Stimulated activated CD8-positive, alpha-beta memory T cell treated with anti-CD3 and anti-CD28 coated beads, Interleukin-12 subunit alpha, Interleukin-12 subunit beta, amount 100 ng/mL, for 1 hour (primary cell): ENCODE results near the gene OPN1SW.

Source experiments
- DNase-seq: peaks from one replicate; pipeline ENCODE4 v3.0.0-alpha.2; 2020; ENCODE audit warnings: low read depth

The OPN1SW gene

DNA sequence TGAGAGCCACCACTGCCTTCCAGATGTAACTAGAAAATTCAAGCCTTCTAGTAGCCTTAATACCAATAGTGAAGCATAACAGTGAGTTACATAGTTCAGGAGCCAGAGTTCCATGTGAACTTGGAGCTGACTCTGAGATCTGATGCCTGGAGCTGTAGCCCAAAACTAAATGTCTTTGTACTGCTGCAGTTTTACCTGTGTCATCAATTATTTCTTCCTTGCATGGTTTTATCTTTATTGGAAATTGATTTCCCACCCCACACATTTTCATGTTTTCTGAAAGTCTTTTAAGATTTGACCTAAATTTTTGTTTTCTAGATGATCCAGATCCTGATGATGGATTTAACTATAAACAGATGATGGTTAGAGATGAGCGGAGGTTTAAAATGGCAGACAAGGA lies 17.0 kb downstream of the OPN1SW start:
- DNase-seq: no peak

DNA sequence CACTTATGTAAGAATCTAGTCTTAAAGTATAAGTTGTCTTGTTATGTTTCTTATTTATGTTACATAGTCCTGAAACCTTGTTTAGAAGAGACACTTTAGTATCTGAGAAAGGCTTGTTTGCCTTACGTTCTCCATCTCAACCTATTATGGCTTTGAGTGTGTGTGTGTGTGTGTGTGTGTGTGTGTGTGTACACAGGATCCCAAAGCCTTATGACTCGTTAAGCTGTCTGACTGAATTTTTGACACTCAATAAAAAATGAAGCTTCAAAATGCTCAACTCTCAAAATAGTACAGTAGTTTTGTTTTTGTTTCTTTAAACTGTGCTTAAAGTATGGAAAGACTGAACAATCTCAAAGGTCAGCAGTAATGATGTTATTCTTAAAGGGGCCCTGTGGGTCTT lies 18.4 kb downstream of the OPN1SW start:
- no peak for DNase-seq

GRCh38 chr7:128755819-128756476 lies 19.6 kb downstream of the OPN1SW start:
- no peak for DNase-seq

DNA sequence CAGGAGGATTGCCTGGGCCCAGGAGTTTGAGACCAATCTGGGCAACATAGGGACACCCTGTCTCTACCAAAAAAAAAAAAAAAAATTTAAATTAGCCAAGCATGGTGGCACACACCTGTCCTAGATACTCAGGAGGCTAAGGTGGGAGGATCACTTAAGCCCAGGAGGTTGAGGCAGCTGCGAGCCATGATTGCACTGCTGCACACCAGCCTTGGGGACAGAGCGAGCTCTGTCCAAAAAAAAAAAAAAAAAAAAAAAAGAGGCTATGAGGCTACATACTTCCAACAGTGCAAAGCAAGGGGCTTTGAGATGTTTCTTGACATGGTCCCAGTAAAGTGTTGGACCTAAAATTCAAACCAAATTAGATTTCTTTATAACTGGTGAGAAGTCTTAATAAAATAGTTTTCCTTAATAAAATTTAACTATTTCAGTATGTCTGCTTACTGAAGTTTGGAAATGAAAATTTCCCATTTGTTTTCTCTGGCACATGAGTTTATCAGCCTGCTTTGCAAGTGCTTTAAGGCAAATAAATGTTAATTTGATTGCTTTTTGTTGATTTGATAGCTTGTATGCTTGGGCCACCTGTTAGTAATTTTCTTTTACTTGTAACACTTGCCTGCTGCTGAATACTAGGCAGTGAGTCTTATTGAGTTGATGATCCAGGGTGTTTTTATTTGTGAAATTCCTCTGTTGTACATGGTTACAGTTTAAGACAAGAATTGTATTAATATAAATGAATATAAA lies 20.3 kb downstream of the OPN1SW start:
- no peak for DNase-seq

DNA sequence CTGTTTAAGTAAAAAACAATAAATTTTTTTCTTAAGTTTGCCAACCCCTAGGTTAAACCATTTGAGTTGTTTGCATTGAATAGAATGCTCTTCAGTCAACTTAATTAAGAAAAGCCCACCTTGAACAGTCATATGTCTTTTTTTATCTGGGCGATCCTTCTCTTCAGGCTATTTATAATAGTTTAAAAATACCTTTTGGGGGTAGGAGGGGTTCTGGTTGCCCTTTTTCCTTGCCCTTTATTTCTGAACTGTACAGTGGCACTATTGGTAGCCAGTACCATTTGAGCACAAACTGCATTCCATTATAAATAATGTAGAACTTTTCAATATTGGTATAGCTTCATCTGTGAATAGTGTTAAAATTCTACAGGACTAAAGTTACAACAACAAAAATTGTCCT lies 23.3 kb downstream of the OPN1SW start:
- DNase-seq: no peak

GRCh38 chr7:128747327-128748079 lies 28.1 kb downstream of the OPN1SW start:
- no peak for DNase-seq

- no peak for DNase-seq
Measured at GRCh38 chr7:128745706-128746105, 29.9 kb downstream of the OPN1SW start.

GRCh38 chr7:128744366-128744905 lies 31.2 kb downstream of the OPN1SW start:
- no peak for DNase-seq

DNA sequence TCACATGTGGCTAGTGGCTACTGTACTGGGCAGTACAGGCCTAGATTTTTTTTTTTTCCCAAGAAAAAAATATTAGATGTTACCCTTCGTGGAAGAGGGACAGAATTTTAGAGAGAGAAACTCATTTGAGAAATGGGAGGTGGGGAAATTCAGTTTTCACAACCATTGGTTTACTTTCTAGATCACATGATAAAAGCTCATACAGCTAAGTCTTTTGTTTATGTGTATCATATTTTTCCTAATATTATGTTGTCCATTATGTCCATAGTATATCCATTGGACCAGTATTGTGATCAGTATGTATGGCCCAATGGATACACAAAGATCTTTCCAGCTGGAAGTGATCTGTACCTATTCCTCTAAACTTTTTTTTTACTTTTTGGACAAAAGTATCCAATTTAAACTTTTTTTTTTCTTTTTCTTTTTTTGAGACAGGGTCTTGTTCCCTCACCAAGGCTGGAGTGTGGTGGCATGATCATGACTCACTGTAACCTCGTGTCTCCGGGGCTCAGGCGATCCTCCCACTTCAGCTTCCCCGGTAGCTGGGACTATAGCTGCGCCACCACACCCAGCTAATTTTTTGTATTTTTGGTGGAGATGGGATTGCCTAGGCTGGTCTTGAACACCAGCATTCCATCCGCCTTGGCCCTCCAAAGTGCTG lies 32.4 kb downstream of the OPN1SW start:
- no peak for DNase-seq

DNA sequence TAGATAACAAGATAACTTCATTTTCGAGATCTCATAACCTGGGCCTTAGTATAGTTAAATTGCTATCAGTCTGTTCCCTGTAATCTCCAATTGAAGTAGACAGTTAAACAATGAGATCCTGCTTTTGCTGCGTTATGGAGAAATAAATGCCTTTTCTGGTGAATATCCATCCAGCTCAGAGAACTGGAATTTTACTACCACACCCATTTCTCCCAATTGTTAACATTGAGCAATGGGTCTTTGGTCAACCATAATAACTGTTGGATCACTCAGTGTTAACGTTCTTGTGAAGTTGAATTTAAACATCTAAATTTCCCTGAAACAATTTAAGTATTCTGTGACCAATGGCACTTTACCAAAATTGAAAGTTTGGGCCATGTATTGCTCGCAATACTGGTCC lies 33.4 kb downstream of the OPN1SW start:
- no peak for DNase-seq

- no peak for DNase-seq
Measured at GRCh38 chr7:128741491-128741890, 34.1 kb downstream of the OPN1SW start.

- DNase-seq: no peak
Measured at GRCh38 chr7:128740996-128741395, 34.6 kb downstream of the OPN1SW start.

DNA sequence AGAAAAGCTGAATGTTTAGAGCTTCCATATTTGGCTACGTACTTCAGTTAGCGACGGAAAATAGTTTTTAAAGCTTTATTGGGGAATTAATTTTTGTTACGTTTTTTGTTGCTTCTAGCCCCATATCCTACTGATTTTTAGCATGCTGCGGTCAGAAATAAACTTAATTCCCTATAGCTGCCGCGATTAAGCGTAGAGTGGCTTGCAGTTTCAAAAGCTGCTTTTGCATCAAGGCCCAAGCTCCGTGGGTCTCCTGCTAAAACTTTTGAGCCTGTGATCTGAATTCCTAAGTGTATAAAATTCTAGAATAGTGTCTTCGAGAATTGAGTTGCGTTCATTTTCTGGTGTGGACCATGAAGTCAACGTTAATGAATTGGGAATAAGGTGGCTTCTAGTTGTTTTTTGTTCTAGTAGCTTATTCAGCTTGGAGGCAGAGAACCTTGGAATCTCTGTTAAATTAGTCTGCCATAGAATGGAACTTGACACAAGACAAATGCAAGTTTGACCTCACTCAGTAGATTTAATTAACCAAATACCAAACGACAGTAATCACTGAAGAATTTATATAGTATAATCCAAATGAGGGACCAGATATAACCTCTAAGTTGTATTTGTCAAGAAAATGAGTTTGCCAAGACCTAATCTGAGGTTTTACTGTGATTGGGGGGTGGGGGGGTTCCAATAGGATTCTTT lies 35.5 kb downstream of the OPN1SW start:
- no peak for DNase-seq

DNA sequence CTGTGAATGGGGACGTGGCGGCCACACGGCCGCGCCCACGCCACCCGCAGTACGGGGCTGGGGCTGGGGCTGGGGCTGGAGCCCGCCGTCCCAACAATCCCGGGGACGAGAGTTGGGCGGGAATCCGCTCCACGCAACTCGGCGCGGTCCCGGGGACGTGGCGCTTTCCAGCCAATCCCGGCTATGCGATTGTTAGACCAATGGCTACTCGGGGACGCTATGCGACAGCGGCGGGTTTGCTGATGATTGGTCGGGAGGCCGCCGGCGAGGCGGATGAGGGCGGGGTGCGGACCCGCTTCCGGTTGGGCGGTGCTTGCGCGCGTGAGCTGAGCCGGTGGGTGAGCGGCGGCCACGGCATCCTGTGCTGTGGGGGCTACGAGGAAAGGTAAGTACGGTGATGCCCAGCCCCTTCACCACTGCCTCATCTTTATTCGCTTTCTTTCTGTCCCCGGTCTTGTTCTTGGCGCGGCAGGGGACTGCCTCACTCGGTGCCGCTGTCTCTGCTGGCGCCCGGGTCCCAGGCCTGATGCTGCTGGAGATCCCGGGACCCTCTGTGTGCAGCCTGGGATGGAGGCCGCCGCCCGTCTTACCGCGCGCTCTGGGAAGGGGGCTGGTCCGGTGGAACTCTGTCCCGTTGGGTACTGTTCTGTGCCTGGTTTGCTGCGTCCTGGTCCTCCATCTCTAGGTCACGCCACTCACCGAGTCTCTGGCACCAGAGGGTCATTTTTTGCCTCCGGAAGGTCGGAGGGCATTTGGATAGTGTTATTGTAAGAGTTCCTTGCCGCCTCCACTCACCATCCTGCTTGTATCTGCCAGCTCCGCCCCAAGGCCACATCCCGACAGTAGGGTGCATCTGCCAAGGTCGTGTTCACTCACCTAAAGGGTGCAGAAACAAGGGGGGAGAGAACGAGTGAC lies 36.3 kb downstream of the OPN1SW start, which contains the start of gene CALU:
Gene CALU (plus strand): TSS at position 312 of the 915 bp plus-strand sequence. CDS start 9,225 bp downstream, outside the sequence.
- peak; percentile 89 for DNase-seq

GRCh38 chr7:128738570-128739047 lies 37.0 kb downstream of the OPN1SW start:
- peak; percentile 1 for DNase-seq

GRCh38 chr7:128737867-128738385 lies 37.7 kb downstream of the OPN1SW start:
- no peak for DNase-seq

DNA sequence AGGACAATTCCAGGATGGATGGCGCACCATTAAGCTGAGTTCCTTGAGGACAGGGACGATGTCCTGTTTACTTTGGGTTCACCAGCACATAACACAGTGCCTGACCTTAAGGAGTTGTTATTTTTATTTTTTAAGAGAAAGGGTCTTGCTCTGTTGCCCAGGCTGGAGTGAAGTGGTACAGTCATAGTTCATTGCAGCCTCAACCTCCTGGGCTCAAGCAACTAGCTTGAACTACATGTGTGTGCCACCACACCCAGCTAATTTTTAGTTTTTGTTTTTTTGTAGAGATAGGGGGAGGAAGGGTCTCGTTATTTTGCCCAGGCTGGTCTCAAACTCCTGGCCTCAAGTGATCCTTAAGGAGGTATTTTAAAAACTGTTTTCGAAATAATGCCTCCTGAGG lies 38.2 kb downstream of the OPN1SW start:
- no peak for DNase-seq

GRCh38 chr7:128735436-128735835 lies 40.2 kb downstream of the OPN1SW start:
- DNase-seq: no peak

DNA sequence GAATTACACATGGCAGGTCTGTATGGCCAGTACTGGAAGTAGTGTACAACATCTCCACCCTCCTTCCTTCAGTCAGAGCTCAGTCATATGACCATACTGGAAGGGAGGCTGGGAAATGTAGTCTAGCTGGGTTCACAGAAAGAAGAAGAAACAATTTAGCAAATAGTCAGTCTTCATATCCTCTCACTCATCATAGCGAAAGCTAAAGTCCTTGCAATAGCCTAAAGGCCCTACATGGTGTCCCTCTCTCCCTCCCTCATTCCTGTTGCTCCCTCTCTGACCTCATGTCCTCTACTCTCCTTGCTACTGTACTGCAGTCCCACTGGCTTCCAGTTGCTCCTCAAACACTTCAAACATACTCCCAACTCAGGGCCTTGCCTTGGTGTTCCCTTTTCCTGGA lies 40.7 kb downstream of the OPN1SW start:
- DNase-seq: no peak

GRCh38 chr7:128733278-128733645 lies 42.3 kb downstream of the OPN1SW start:
- DNase-seq: no peak
